GM23248 (cell line): ENCODE measurements around the gene ATP6V0B. TPM values are rescaled to one million over a fixed set of nuclear protein-coding genes. Genes with fewer than 3 reads are reported as not detected.

Source experiments
- DNase-seq: peaks from one replicate; pipeline ENCODE4 v3.0.0-alpha.2; 2015
- H2AFZ ChIP-seq: fragments of 200-600 bp; sonication (generic); 2 replicates; pipeline ENCODE4 v1.6.1; 2016; ENCODE audit warnings: antibody characterized with exemption
- H3F3A ChIP-seq: fragments of 200-600 bp; sonication (generic); 2 replicates; pipeline ENCODE4 v1.6.1; 2016; ENCODE audit warnings: mild to moderate bottlenecking, antibody characterized with exemption, mixed run types; ENCODE audit not compliant: insufficient read depth
- H3K27ac ChIP-seq: fragments of 200-600 bp; sonication (generic); 2 replicates; pipeline ENCODE4 v1.5.1; 2016; ENCODE audit warnings: mild to moderate bottlenecking
- H3K27me3 ChIP-seq: fragments of 200-600 bp; sonication (generic); replicated peaks from 2 replicates; pipeline ENCODE4 v1.6.1; 2016; ENCODE audit warnings: mild to moderate bottlenecking; ENCODE audit not compliant: insufficient read depth
- H3K36me3 ChIP-seq: fragments of 200-600 bp; sonication (generic); 2 replicates; pipeline ENCODE4 v1.6.1; 2016; ENCODE audit warnings: low read depth, mild to moderate bottlenecking
- H3K4me1 ChIP-seq: fragments of 200-600 bp; sonication (generic); 2 replicates; pipeline ENCODE4 v1.6.1; 2016; ENCODE audit warnings: mild to moderate bottlenecking; ENCODE audit not compliant: insufficient read depth
- H3K4me2 ChIP-seq: fragments of 200-600 bp; sonication (generic); one replicate; pipeline ENCODE4 v1.6.1; 2016; ENCODE audit warnings: mild to moderate bottlenecking; ENCODE audit not compliant: unreplicated experiment
- H3K4me3 ChIP-seq: fragments of 200-600 bp; sonication (generic); 2 replicates; pipeline ENCODE4 v1.5.1; 2016; ENCODE audit warnings: mild to moderate bottlenecking
- H3K79me2 ChIP-seq: fragments of 200-600 bp; sonication (generic); 2 replicates; pipeline ENCODE4 v1.6.1; 2016; ENCODE audit warnings: mild to moderate bottlenecking; ENCODE audit not compliant: insufficient read depth
- H3K9ac ChIP-seq: fragments of 200-600 bp; sonication (generic); 2 replicates; pipeline ENCODE4 v1.6.1; 2016; ENCODE audit warnings: mild to moderate bottlenecking
- H3K9me2 ChIP-seq: fragments of 200-600 bp; sonication (generic); 2 replicates; pipeline ENCODE4 v1.6.1; 2016; ENCODE audit warnings: mixed run types, mild to moderate bottlenecking, moderate library complexity; ENCODE audit not compliant: insufficient read depth
- H3K9me3 ChIP-seq: fragments of 200-600 bp; sonication (generic); one replicate; pipeline ENCODE4 v1.6.1; 2017; ENCODE audit warnings: low read depth
- H4K20me1 ChIP-seq: fragments of 200-600 bp; sonication (generic); 2 replicates; pipeline ENCODE4 v1.6.0; 2016; ENCODE audit not compliant: insufficient read depth
- EZH2 ChIP-seq: fragments of 200-600 bp; sonication (generic); IDR thresholded peaks from 2 replicates; pipeline ENCODE4 v1.6.1; 2018; ENCODE audit warnings: antibody characterized with exemption, mild to moderate bottlenecking; ENCODE audit not compliant: insufficient read depth, poor library complexity, severe bottlenecking
- EZH2phosphoT487 ChIP-seq: fragments of 200-600 bp; sonication (generic); IDR thresholded peaks from 2 replicates; pipeline ENCODE4 v1.6.1; 2018; ENCODE audit warnings: antibody characterized with exemption, moderate library complexity, mild to moderate bottlenecking, low read depth; ENCODE audit not compliant: insufficient read depth
- WGBS, 2 experiments: methylation state at CpG; one replicate each; pipeline ENCODE4 v1.1.6; 2015 to 2017; ENCODE audit warnings: low lambda C conversion rate in 2 of 2, low coverage in 1 of 2; ENCODE audit errors: missing lambda C conversion rate in 2 of 2; 5-methylcytosine and 5-hydroxymethylcytosine counted together
- in situ Hi-C: fragments of 300-500 bp; cut with MboI; formaldehyde crosslinking; loops from 2 replicates; pipeline ENCODE4 v1.15.0; 2020
- polyA plus RNA-seq: library from polyadenylated mRNA; unstranded; fragments of >200 nt; fragmentation: Nextera tagmentation; extraction: Ambion mirVana; gene quantifications from 2 replicates; pipeline ENCODE4 v1.2.1, GENCODE V29; 2016
- total RNA-seq: library from RNA; depleted of rRNA; stranded (reverse); fragments of >200 nt; shearing (Covaris generic); gene quantifications from 2 replicates; pipeline ENCODE4 v1.2.3, GENCODE V29; 2014

ATP6V0B gene
- total and polyA plus RNA-seq, 2 experiments from 2014 or later: 140 to 177 TPM

GRCh38 chr1:44000122-44000665, 25.4 kb downstream of the ATP6V0B start:
- Histone ChIP-seq H3K9me2 (no peaks in the 10 kb centered on the region), H3K4me3 (no peak overlapping the region), H2AFZ (no peak overlapping the region), H3K9ac (no peak overlapping the region), H3K4me2 (no peak overlapping the region), H3K4me1 (no peaks in the 10 kb centered on the region), H4K20me1 (no peaks in the 10 kb centered on the region), H3K27ac (no peak overlapping the region), H3K79me2 (no peaks in the 10 kb centered on the region), H3K27me3 (no peaks in the 10 kb centered on the region), H3F3A (no peaks in the 10 kb centered on the region), H3K36me3 (peaks cover 3% of the 10 kb centered on the region; the same call in 1 of the 2 replicates), H3K9me3 (no peaks in the 10 kb centered on the region)
- in situ Hi-C loops: no loop called here
- TF ChIP-seq EZH2phosphoT487 (no peak), EZH2 (no peak)
- WGBS, 2 experiments: 79% methylated on average over 8 of the region's 8 CpGs
- no peak for DNase-seq

DNA sequence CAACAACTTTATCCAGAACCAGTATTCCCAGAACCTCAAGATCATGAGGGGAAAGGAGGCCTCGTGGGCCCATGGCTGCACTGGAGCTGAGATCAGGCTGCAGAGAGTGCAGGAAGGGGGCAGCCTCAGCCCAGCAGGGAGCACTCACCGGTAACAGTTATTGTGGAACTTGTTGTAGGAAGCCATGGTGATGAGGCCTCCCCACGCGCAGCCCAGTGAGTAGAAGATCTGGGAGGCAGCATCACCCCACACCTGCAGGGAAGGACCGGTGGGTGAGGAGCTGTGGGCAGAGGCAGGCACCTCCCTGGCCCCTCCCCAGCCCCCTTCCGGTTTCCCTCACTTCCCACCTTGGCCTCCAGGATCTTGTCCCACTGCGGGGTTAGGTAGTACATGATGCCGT, 27.4 kb downstream of the ATP6V0B start:
- H3K9me3 ChIP-seq: no peaks in the 10 kb centered on the region
- H3K9me2 ChIP-seq: no peaks in the 10 kb centered on the region
- H3K36me3 ChIP-seq: peaks cover 3% of the 10 kb centered on the region; the same call in 1 of the 2 replicates
- no peak for TF ChIP-seq EZH2phosphoT487
- TF ChIP-seq EZH2: no peak
- 74 to 79% methylated on average over 7 to 8 of the region's 8 CpGs for WGBS, 2 experiments
- DNase-seq: no peak
- H3F3A ChIP-seq: no peaks in the 10 kb centered on the region
- no peak overlapping the region for H3K4me3 ChIP-seq
- no peak overlapping the region for H3K4me2 ChIP-seq
- in situ Hi-C loops: no loop called here
- no peak overlapping the region for H3K9ac ChIP-seq
- no peaks in the 10 kb centered on the region for H3K27me3 ChIP-seq
- H4K20me1 ChIP-seq: no peaks in the 10 kb centered on the region
- H3K79me2 ChIP-seq: no peaks in the 10 kb centered on the region
- no peak overlapping the region for H3K27ac ChIP-seq
- H3K4me1 ChIP-seq: 0 out of 2 replicates have a peak, but pooled peaks cover 3% of the 10 kb centered on the region
- no peak overlapping the region for H2AFZ ChIP-seq

DNA sequence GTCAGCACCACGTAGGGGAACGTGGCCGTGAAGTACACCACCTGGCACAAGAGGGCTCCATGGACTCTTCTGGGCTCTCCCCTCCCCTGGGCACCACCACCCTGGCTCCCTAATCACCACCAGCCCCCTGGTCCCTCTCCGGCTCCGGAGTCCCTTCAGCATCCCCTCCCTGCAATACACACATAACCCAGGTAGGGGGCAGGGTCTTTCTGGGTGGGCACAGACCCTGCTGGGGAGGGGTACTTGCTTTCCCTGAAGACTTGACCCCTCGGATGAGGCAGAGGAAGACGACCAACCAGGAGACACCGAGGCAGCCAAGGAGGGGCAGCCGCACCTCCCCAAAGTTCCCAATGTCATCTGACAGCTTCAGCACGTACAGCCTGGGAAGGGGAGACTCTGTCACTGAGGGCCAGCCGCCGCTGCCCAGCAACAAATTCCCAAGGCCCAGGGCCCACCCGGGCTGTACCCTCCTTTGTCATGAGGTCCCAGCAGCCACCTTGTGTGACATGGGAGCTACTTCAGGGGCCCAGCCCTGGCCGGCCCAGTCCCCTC, 27.9 kb downstream of the ATP6V0B start:
- H3K9me2 ChIP-seq: no peaks in the 10 kb centered on the region
- in situ Hi-C loops: no loop called here
- WGBS, 2 experiments: 65 to 79% methylated on average over 7 to 14 of the region's 14 CpGs

GRCh38 chr1:44008259-44008658, 33.5 kb downstream of the ATP6V0B start:
- TF ChIP-seq EZH2 (no peak), EZH2phosphoT487 (no peak)
- Histone ChIP-seq H3F3A (no peaks in the 10 kb centered on the region), H3K27ac (no peak overlapping the region), H3K4me1 (0 out of 2 replicates have a peak, but pooled peaks cover 3% of the 10 kb centered on the region), H3K4me3 (no peak overlapping the region), H3K79me2 (no peaks in the 10 kb centered on the region), H3K27me3 (no peaks in the 10 kb centered on the region), H3K9me3 (no peaks in the 10 kb centered on the region), H3K36me3 (no peaks in the 10 kb centered on the region), H3K9ac (no peak overlapping the region), H4K20me1 (no peaks in the 10 kb centered on the region), H3K4me2 (no peak overlapping the region), H3K9me2 (no peaks in the 10 kb centered on the region), H2AFZ (no peak overlapping the region)
- in situ Hi-C loops: no loop called here
- 94 to 98% methylated on average over 12 of the region's 12 CpGs for WGBS, 2 experiments
- DNase-seq: no peak

More for the DNA sequence above, 27.9 kb downstream of the ATP6V0B start:
- peaks cover 3% of the 10 kb centered on the region; the same call in 1 of the 2 replicates for H3K36me3 ChIP-seq
- no peak overlapping the region for H2AFZ ChIP-seq
- no peaks in the 10 kb centered on the region for H3K79me2 ChIP-seq
- 0 out of 2 replicates have a peak, but pooled peaks cover 3% of the 10 kb centered on the region for H3K4me1 ChIP-seq
- no peaks in the 10 kb centered on the region for H4K20me1 ChIP-seq
- H3K27ac ChIP-seq: no peak overlapping the region
- H3K9ac ChIP-seq: no peak overlapping the region
- no peaks in the 10 kb centered on the region for H3K27me3 ChIP-seq
- no peak overlapping the region for H3K4me3 ChIP-seq
- H3K4me2 ChIP-seq: no peak overlapping the region
- TF ChIP-seq EZH2phosphoT487 (no peak), EZH2 (no peak)
- H3K9me3 ChIP-seq: no peaks in the 10 kb centered on the region
- no peaks in the 10 kb centered on the region for H3F3A ChIP-seq
- DNase-seq: no peak

DNA sequence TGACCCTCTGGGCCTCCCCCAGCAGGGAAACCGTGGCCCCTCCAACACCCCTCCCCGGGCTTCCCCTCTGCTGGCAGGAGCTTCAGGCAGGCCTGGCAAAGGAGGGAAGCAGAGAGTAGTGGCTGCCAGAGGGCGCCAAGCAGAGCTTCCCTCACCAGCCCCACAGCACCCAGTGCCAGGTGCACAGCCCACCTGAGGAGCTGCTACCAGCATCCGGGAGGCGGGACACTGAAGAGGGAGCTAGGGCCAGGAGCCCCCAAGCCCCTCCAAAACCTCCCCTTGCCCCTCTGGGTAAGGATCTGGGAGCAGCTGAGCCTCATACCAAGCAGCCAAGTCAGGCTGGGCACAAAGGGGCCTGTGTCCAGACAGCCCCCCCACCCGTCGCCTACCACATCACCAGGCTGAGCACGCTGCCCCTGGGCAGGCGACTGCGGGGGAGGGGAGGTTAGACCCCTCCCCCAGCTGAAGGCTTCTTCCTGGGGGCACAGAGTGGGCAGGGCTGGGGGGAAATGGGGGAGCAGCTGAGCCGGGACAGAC, 36.2 kb downstream of the ATP6V0B start:
- H3K27ac ChIP-seq: no peak overlapping the region
- H3K27me3 ChIP-seq: no peaks in the 10 kb centered on the region
- H3K4me1 ChIP-seq: 0 out of 2 replicates have a peak, but pooled peaks cover 1% of the 10 kb centered on the region
- H3K4me2 ChIP-seq: no peak overlapping the region
- in situ Hi-C loops: no loop called here
- H3K9ac ChIP-seq: no peak overlapping the region
- TF ChIP-seq EZH2phosphoT487: no peak
- no peak for TF ChIP-seq EZH2
- no peaks in the 10 kb centered on the region for H3K79me2 ChIP-seq
- H3F3A ChIP-seq: no peaks in the 10 kb centered on the region
- H4K20me1 ChIP-seq: no peaks in the 10 kb centered on the region
- no peak overlapping the region for H2AFZ ChIP-seq
- no peaks in the 10 kb centered on the region for H3K9me2 ChIP-seq
- no peaks in the 10 kb centered on the region for H3K9me3 ChIP-seq
- DNase-seq: no peak
- H3K4me3 ChIP-seq: no peak overlapping the region
- WGBS, 2 experiments: 85% methylated on average over 8 to 11 of the region's 11 CpGs
- no peaks in the 10 kb centered on the region for H3K36me3 ChIP-seq
